HG02981 (cell line): Measurements from ENCODE around the gene EXOC4.
"Not testable (repeated sequence)": the region's sequence is repeated elsewhere in the genome, so short reads cannot be mapped to it uniquely, and the experiment has no call there.

Experiments used
- ATAC-seq: cut with Tn5 transposase; IDR thresholded peaks from one replicate; pipeline ENCODE4 v1.9.1; 2021; ENCODE audit warnings: mild to moderate bottlenecking, moderate library complexity; ENCODE audit not compliant: unreplicated experiment

Gene EXOC4

GRCh38 chr7:133775201-133775600 is 522.3 kb downstream of the EXOC4 start:
- ATAC-seq: no peak

GRCh38 chr7:133776266-133776665 is 523.4 kb downstream of the EXOC4 start:
- ATAC-seq: no peak

GRCh38 chr7:133777701-133778100 is 524.8 kb downstream of the EXOC4 start:
- ATAC-seq: no peak

- peak; percentile 99 for ATAC-seq
These were observed 525.6 kb downstream of the EXOC4 start for GRCh38 chr7:133778472-133778871.

- ATAC-seq: not testable (repeated sequence)
These were observed 526.7 kb downstream of the EXOC4 start for GRCh38 chr7:133779538-133779937.

- ATAC-seq: no peak
These were observed 528.0 kb downstream of the EXOC4 start for GRCh38 chr7:133780912-133781311.

GRCh38 chr7:133781486-133782090 is 528.7 kb downstream of the EXOC4 start:
- ATAC-seq: no peak

- ATAC-seq: no peak
These were observed 529.6 kb downstream of the EXOC4 start for GRCh38 chr7:133782470-133782869.

GRCh38 chr7:133783276-133783675 is 530.4 kb downstream of the EXOC4 start:
- ATAC-seq: no peak

GRCh38 chr7:133784486-133785001 is 531.7 kb downstream of the EXOC4 start:
- ATAC-seq: no peak

- no peak for ATAC-seq
These were observed 533.6 kb downstream of the EXOC4 start for GRCh38 chr7:133786401-133786937.

GRCh38 chr7:133789974-133790373 is 537.1 kb downstream of the EXOC4 start:
- no peak for ATAC-seq

GRCh38 chr7:133790911-133791310 is 538.0 kb downstream of the EXOC4 start:
- no peak for ATAC-seq

GRCh38 chr7:133794479-133794878 is 541.6 kb downstream of the EXOC4 start:
- ATAC-seq: no peak

- ATAC-seq: no peak
These were observed 542.3 kb downstream of the EXOC4 start for GRCh38 chr7:133795068-133795665.

GRCh38 chr7:133796782-133797745 is 544.2 kb downstream of the EXOC4 start:
- ATAC-seq: no peak

GRCh38 chr7:133797818-133798520 is 545.1 kb downstream of the EXOC4 start:
- no peak for ATAC-seq

- no peak for ATAC-seq
These were observed 548.5 kb downstream of the EXOC4 start for GRCh38 chr7:133801341-133801740.

- ATAC-seq: no peak
These were observed 551.2 kb downstream of the EXOC4 start for GRCh38 chr7:133804127-133804526.

GRCh38 chr7:133805426-133805825 is 552.5 kb downstream of the EXOC4 start:
- no peak for ATAC-seq
